GM21367 (cell line): ENCODE data around the gene NECTIN2.
"Not testable (repeated sequence)": the region's sequence is repeated elsewhere in the genome, so short reads cannot be mapped to it uniquely, and the experiment has no call there.

Experiments used
- ATAC-seq: cut with Tn5 transposase; IDR thresholded peaks from one replicate; pipeline ENCODE4 v1.9.1; 2021; ENCODE audit not compliant: unreplicated experiment

The NECTIN2 gene

GRCh38 chr19:44848812-44849447, 2.8 kb downstream of the NECTIN2 start:
- ATAC-seq: no peak

DNA sequence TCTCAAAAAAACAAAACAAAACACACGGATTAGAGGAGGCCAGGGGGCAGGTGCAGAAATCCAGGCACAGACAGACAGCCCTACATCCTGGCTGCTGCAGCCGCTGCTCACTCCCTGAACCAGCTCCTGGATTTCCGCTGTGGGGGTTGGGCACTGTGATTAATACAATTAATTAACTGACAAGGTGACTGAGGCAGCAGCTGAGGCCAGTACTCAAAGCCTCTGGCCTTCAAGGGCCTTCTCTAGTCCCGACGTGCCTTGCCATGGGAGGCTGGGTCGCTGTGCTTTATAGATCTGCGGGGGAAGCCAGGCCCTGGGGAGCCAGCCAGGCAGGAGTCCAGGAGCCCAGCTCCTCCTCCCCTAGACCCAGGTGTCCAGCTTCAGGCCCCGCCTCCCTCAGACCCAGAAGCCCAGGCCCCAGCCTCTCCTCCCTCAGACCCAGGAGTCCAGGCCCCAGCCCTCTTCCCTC, 4.6 kb downstream of the NECTIN2 start:
- ATAC-seq: no peak

DNA sequence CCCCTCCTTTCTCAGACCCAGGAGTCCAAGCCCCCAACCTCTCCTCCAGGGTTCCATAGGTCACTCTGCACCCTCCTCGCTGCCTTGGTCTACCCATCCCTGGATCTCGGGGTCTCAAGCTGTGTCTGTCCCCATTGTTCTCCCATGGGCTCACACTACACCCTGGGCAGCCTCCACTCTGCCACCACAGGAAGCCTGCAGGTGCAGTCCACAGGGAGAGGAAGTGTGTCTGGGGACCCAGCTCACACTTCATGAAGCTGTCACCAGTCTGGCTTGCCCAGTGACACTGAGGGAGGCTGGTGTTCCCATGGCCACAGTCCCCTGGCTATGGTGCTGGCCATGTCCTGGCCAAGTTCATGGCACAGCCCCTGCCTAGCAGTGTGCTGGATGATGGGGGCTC, 5.3 kb downstream of the NECTIN2 start:
- no peak for ATAC-seq

- ATAC-seq: no peak
These were observed 9.5 kb downstream of the NECTIN2 start for GRCh38 chr19:44855606-44856005.

DNA sequence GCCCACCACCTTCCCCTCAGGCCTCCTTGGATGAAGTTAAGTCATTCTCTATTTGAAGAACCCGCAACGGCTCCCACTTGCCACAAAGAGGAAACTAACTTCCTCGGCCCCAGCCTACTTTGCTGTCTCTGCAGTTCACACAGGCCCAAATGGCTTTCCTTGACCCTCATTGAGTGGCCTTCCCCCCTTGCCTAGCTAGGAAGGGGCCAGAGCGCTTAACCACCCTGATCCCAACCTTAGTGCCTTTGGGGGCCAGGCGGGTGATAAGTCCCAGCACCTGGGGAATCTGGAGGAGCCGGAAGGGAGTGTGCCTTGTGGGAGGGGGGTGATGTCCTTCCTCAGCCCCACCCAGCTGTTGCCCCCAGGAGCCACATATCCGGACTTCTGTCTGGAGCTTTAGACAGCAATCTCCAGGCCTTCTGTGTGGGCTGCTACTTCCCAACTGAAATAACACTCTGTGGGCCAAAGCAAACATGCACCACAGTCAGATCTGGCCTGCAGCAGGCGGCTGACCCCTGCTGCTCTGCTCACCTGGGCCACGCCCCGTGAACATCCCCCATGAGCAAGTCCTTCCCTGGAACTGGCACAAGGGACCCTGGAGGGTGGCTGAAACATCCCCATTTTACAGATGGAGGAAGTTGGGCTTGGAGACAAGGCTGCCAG, 10.5 kb downstream of the NECTIN2 start:
- no peak for ATAC-seq

- ATAC-seq: no peak
These were observed 11.7 kb downstream of the NECTIN2 start for GRCh38 chr19:44857837-44858236.

DNA sequence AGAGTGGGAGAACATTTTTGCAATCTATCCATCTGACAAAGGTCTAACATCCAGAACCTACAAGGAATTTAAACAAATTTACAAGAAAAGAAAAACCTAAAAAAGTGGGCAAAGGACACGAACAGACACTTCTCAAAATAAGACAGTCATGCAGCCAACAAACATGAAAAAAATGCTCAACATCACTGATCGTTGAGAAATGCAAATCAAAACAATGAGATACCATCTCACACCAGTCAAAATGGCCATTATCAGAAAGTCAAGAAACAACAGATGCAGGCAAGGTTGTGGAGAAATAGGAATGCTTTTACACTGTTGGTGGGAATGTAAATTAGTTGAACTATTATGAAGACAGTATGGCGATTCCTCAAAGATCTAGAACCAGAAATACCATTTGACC, 15.5 kb downstream of the NECTIN2 start:
- not testable (repeated sequence) for ATAC-seq

DNA sequence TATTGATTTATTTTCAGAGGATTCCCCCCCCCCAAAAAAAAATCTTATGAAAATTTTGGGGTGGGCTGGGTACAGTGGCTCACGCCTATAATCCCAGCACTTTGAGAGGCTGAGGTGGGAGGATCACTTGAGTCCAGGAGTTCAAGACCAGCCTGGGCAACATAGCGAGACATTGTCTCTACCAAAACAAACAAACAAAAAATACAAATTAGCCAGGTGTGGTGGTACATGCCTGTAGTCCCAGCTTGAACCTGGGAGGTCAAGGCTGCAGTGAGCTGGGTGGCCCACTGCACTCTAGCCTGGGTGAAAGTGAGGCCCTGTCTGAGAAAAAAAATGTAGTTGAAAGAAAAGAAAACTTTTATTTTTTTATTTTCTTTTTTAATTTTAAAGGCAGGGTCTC, 17.9 kb downstream of the NECTIN2 start:
- ATAC-seq: no peak

DNA sequence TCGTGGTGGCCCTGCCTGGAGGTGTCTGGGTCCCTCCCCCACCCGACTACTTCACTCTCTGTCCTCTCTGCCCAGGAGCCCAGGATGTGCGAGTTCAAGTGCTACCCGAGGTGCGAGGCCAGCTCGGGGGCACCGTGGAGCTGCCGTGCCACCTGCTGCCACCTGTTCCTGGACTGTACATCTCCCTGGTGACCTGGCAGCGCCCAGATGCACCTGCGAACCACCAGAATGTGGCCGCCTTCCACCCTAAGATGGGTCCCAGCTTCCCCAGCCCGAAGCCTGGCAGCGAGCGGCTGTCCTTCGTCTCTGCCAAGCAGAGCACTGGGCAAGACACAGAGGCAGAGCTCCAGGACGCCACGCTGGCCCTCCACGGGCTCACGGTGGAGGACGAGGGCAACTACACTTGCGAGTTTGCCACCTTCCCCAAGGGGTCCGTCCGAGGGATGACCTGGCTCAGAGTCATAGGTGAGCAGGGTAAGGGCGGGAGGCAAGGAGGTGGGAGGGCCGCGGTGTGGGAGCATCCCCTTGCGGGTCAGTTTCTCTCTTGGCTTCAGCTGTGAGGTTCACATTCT, 19.2 kb downstream of the NECTIN2 start:
- no peak for ATAC-seq

DNA sequence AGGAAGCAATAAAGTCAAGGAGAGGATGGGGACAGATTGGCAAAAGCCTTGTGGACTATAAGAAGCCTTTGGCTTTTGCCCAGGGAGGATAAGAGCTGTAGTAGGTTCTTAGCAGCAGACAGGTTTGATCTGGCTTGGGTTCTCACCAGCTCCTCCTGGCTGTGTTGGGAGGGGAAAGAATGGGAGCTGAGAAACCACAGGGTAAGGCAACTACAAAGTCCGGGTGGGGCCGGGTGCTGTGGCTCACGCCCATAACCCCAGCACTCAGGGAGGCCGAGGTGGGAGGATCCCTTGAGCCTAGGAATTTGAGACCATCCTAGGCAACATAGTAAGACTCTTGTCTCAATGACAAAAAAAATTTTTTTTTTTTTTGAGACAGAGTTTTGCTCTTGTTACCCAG, 20.6 kb downstream of the NECTIN2 start:
- ATAC-seq: no peak

- no peak for ATAC-seq
These were observed 21.5 kb downstream of the NECTIN2 start for GRCh38 chr19:44867578-44867977.

- no peak for ATAC-seq
These were observed 23.8 kb downstream of the NECTIN2 start for GRCh38 chr19:44869733-44870470.

DNA sequence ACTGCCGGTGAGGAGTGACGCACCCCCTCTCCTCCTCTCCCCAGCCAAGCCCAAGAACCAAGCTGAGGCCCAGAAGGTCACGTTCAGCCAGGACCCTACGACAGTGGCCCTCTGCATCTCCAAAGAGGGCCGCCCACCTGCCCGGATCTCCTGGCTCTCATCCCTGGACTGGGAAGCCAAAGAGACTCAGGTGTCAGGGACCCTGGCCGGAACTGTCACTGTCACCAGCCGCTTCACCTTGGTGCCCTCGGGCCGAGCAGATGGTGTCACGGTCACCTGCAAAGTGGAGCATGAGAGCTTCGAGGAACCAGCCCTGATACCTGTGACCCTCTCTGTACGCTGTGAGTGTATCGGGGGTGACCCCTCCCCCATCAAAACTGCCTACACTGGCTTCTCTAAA, 25.7 kb downstream of the NECTIN2 start:
- ATAC-seq: no peak

DNA sequence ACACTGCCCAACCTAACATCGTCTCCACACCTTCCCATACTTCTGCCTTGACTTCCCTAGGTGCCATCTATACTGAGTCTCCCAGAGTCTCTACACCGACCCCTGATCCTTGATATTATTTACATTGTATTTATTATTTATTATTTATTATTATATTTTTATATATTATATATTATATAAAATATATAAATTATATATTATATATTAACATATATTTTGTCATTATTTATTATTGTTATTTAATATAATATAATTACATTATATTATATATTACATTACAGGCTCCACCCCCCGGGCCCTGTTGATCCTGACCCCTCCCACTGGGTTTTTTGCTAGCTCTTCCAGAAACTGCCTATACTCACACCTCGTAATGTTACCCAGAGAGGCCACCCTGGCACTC, 26.6 kb downstream of the NECTIN2 start:
- no peak for ATAC-seq

DNA sequence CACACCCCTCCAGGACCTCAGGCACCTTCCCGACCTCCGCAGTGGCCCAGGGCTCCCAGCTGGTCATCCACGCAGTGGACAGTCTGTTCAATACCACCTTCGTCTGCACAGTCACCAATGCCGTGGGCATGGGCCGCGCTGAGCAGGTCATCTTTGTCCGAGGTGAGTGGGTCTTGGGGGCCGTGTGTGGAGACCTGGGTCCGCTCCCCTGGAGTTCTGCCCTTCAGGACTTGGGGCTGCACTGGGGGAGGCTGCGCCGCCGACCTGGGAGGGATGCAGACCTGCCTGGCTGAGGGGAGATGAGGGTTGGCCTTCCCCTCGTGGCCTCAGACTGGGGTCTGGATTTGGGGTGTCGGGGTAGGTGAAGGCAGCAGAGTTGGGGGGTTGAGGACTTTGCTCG, 28.2 kb downstream of the NECTIN2 start:
- no peak for ATAC-seq

- no peak for ATAC-seq
These were observed 29.8 kb downstream of the NECTIN2 start for GRCh38 chr19:44875666-44876451.

- ATAC-seq: no peak
These were observed 30.9 kb downstream of the NECTIN2 start for GRCh38 chr19:44876930-44877535.

- no peak for ATAC-seq
These were observed 32.2 kb downstream of the NECTIN2 start for GRCh38 chr19:44878120-44878865.

GRCh38 chr19:44879309-44880065, 33.4 kb downstream of the NECTIN2 start:
- no peak for ATAC-seq
